Urinary bladder (tissue), 4 donors: ENCODE data around the gene SOD1. TPM values are rescaled to one million over a fixed set of nuclear protein-coding genes. Genes with fewer than 3 reads are reported as not detected.

Source experiments
- DNase-seq: peaks from one replicate; pipeline ENCODE4 v3.0.0-alpha.2; 2015; ENCODE audit errors: extremely low spot score
- H3K27ac ChIP-seq: one replicate; pipeline ENCODE4 v1.5.1; 2013; ENCODE audit warnings: low read depth, mild to moderate bottlenecking, moderate library complexity
- H3K36me3 ChIP-seq: one replicate; pipeline ENCODE4 v1.6.1; 2013; ENCODE audit warnings: mild to moderate bottlenecking, moderate library complexity; ENCODE audit not compliant: insufficient read depth
- H3K4me1 ChIP-seq: one replicate; pipeline ENCODE4 v1.6.1; 2013; ENCODE audit warnings: mild to moderate bottlenecking, moderate library complexity; ENCODE audit not compliant: insufficient read depth
- H3K4me3 ChIP-seq: one replicate; pipeline ENCODE4 v1.5.1; 2013; ENCODE audit warnings: low read depth, low read length
- WGBS: extraction: QIAGEN DNeasy Blood & Tissue Kit; methylation state at CpG from one replicate; pipeline ENCODE4 v1.1.7; 2013; 5-methylcytosine and 5-hydroxymethylcytosine counted together
- polyA plus RNA-seq: library from polyadenylated mRNA; stranded (reverse); fragments of 200-250 nt; gene quantifications from one replicate; pipeline ENCODE4 v1.2.3, GENCODE V29; 2013
- total RNA-seq: library from RNA; depleted of rRNA; stranded (reverse); fragments of >200 nt; gene quantifications from one replicate; pipeline ENCODE4 v1.2.3, GENCODE V29; 2014
- donor health status: healthy with polysubstance abuse.
- donor health status: healthy.

The SOD1 gene
- total and polyA plus RNA-seq, 2 donors, result 97.7 to 356 TPM

- Histone ChIP-seq H3K27ac (no peak overlapping the region), H3K4me1 (peaks cover 1% of the 10 kb centered on the region), H3K4me3 (no peak overlapping the region), H3K36me3 (peaks cover 7% of the 10 kb centered on the region)
- no peak for DNase-seq
Observed at GRCh38 chr21:31682620-31683019, 23.1 kb downstream of the SOD1 start.

DNA sequence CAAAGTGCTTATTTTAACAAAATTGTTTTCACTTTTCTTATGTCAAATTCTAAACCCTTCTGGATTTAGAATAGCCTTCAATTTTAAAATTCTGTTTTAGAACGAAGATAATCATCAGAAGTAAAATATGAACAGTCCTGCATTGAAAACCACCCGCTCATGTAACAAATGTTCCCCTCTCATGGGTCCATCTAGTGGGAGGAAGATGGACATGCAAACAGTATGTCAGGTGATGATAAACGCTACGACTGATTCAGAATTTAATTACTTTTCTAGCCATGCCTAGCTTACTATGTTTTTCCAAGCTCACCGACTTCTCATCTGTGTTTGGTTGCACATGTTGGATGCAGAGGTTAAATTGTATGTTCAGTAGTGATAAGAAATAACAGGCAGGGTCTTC is 23.5 kb downstream of the SOD1 start:
- DNase-seq, result no peak
- 88% methylated on average over 5 of the region's 5 CpGs for WGBS
- Histone ChIP-seq H3K4me3 (no peak overlapping the region), H3K4me1 (peaks cover 1% of the 10 kb centered on the region), H3K36me3 (peaks cover 7% of the 10 kb centered on the region), H3K27ac (no peak overlapping the region)

- no peak for DNase-seq
- Histone ChIP-seq H3K27ac (no peak overlapping the region), H3K36me3 (peaks cover 8% of the 10 kb centered on the region), H3K4me1 (peaks cover 1% of the 10 kb centered on the region), H3K4me3 (no peak overlapping the region)
- 94% methylated on average over 7 of the region's 7 CpGs for WGBS
Observed at GRCh38 chr21:31684918-31685317, 25.4 kb downstream of the SOD1 start.

DNA sequence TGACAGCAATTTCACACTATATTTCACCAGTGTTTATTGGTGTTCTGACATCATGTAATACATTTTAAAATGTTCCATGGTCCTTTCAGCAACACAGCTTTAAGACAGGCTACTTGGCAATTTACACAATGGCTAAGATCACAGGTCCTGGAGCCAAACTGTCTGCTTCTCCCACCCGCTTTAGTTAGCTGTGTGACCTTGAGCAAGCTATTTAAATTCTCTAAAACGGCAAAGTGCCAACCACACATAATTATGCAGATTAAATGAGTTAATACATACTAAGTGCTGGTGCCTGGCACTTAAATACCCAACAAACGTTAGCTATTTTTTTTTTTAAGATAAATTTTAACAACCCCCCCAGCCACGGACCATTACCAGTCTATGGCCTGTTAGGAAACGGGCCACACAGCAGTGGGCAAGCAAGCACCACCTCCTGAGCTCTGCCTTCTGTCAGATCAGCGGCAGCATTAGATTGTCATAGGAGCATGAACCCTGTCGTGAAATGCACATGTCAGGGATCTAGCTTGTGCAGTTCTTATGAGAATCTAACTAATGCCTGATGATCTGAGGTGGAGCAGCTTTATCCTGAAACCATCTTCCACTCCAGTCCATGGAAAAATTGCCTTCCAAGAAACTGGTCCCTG is 26.9 kb downstream of the SOD1 start:
- 84% methylated on average over 7 of the region's 7 CpGs for WGBS
- Histone ChIP-seq H3K4me1 (peaks cover 1% of the 10 kb centered on the region), H3K36me3 (peaks cover 8% of the 10 kb centered on the region), H3K27ac (no peak overlapping the region), H3K4me3 (no peak overlapping the region)
- no peak for DNase-seq

DNA sequence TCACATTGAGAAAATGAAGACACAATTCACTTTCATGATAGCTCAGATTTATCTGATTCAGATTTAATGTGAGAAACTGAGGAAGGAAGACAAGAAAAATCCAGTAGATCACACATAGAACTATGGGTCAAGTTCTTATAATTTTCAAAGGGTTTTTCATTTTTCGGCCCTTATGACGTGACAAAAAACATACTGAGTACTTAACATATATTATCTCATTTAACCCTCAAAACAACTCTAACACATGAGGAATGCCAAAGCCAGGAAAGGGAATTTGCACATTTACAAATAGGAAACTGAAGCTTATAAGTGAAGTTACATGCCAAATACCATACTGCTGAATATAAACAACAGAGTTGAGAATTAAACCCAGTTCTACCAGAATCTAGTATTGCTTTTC is 27.6 kb downstream of the SOD1 start:
- no peak overlapping the region for H3K4me3 ChIP-seq
- DNase-seq, result no peak
- peaks cover 1% of the 10 kb centered on the region for H3K4me1 ChIP-seq
- no peak overlapping the region for H3K27ac ChIP-seq
- 87% methylated on average over 2 of the region's 2 CpGs for whole genome bisulfite sequencing
- H3K36me3 ChIP-seq, result peaks cover 10% of the 10 kb centered on the region

GRCh38 chr21:31688603-31689368 is 29.3 kb downstream of the SOD1 start:
- no peak for DNase-seq
- H3K36me3 ChIP-seq, result peaks cover 12% of the 10 kb centered on the region
- WGBS, result 92% methylated on average over 5 of the region's 5 CpGs

GRCh38 chr21:31693222-31693621 is 33.7 kb downstream of the SOD1 start:
- Histone ChIP-seq H3K27ac (no peak overlapping the region), H3K4me1 (no peaks in the 10 kb centered on the region), H3K4me3 (no peak overlapping the region), H3K36me3 (peaks cover 16% of the 10 kb centered on the region)
- no peak for DNase-seq
- 97% methylated on average over 16 of the region's 16 CpGs for WGBS

More at GRCh38 chr21:31688603-31689368, 29.3 kb downstream of the SOD1 start:
- Histone ChIP-seq H3K4me1 (peaks cover 1% of the 10 kb centered on the region), H3K27ac (no peak overlapping the region), H3K4me3 (no peak overlapping the region)

- 92% methylated on average over 6 of the region's 6 CpGs for WGBS
- DNase-seq, result no peak
- Histone ChIP-seq H3K4me1 (no peaks in the 10 kb centered on the region), H3K4me3 (no peak overlapping the region), H3K36me3 (peaks cover 12% of the 10 kb centered on the region), H3K27ac (no peak overlapping the region)
Observed at GRCh38 chr21:31696424-31696823, 36.9 kb downstream of the SOD1 start.

- peaks cover 12% of the 10 kb centered on the region for H3K36me3 ChIP-seq
- DNase-seq, result no peak
- no peaks in the 10 kb centered on the region for H3K4me1 ChIP-seq
Observed at GRCh38 chr21:31698461-31698860, 39.0 kb downstream of the SOD1 start.

DNA sequence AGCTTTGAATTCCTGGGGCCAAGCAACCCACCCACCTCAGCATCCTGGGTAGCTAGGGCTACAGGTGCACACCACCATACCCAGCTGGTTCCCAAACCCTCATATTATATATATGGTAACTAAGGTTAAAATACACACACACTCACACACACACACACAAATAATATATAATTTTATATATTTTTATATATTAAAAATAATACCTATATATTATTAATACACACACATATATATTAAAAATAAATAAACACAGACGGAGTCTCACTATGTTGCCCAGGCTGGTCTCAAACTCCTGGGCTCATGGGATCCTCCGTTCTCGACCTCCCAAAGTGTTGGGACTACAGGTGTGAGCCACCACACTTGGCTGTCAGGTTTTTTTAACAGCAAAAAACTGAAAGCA is 40.5 kb downstream of the SOD1 start:
- no peak overlapping the region for H3K4me3 ChIP-seq
- peaks cover 8% of the 10 kb centered on the region for H3K36me3 ChIP-seq
- DNase-seq, result no peak
- H3K4me1 ChIP-seq, result no peaks in the 10 kb centered on the region
- no peak overlapping the region for H3K27ac ChIP-seq
- 95% methylated on average over 3 of the region's 3 CpGs for WGBS

More at GRCh38 chr21:31698461-31698860, 39.0 kb downstream of the SOD1 start:
- H3K4me3 ChIP-seq, result no peak overlapping the region
- H3K27ac ChIP-seq, result no peak overlapping the region

DNA sequence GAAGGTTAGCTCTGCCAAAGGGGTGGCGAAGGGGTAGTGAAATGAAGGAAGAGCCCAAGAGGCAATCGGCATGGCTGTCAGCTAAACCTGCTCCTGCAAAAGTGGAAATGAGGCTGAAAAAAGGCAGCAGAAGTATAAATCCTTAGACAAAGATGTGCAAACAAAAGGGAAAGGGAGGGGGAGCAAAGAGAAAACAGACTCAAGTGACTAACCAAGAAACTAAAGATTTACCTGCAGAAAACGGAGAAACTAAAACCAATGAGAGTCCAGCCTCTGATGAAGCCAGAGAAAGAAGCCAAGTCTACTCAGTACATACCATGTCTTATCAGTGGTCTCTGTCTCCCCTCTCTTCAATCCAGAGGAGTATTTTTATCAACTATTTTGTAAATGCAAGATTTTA is 47.1 kb downstream of the SOD1 start:
- DNase-seq, result no peak
- Histone ChIP-seq H3K4me3 (no peak overlapping the region), H3K27ac (no peak overlapping the region), H3K36me3 (peaks cover 3% of the 10 kb centered on the region), H3K4me1 (no peaks in the 10 kb centered on the region)
- WGBS, result 88% methylated on average over 3 of the region's 3 CpGs

DNA sequence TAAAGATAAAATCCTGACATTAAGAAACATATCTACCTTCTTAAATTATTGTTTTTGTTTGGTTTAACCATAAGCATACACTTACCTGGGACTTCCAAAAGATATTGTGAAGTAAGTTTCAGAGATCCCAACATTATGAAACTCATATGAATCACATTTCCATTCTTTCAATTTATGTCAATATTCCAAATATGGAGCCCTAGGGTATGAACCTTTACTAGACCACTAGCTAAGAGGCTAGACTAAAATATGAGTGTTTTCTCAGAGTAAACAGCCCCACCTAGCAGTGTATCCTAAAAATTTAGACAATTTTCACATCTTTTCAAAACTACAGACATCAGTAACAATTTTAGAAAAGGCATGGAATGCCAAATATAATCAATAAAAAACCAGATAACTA is 48.0 kb downstream of the SOD1 start:
- Histone ChIP-seq H3K4me1 (no peaks in the 10 kb centered on the region), H3K36me3 (no peaks in the 10 kb centered on the region), H3K27ac (no peak overlapping the region), H3K4me3 (no peak overlapping the region)
- DNase-seq, result no peak

DNA sequence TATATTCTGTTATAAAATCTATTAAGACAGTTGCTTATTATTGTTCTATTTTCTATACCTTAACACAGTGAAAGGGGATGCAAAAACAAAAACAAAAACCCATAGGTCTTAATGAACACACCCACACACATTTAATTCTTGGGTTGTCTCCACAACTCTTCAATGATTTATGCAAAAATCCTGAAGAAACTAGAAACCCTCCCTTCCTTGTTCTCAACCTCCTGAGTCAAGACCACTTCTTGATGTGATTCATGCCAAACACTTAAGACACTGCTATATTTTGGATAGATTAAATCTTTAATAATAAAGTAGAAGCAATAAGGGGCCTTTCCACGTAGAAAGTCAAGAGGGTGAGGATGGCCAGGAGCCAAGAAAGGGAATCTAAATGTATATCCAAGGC is 49.0 kb downstream of the SOD1 start:
- no peaks in the 10 kb centered on the region for H3K4me1 ChIP-seq
- 35% methylated on average over 1 of the region's 1 CpG for WGBS

GRCh38 chr21:31710586-31710985 is 51.1 kb downstream of the SOD1 start:
- 45% methylated on average over 1 of the region's 1 CpG for WGBS
- Histone ChIP-seq H3K4me3 (no peak overlapping the region), H3K27ac (no peak overlapping the region), H3K36me3 (no peaks in the 10 kb centered on the region), H3K4me1 (peaks cover 1% of the 10 kb centered on the region)
- no peak for DNase-seq

More for the DNA sequence above, 49.0 kb downstream of the SOD1 start:
- Histone ChIP-seq H3K4me3 (no peak overlapping the region), H3K36me3 (no peaks in the 10 kb centered on the region), H3K27ac (no peak overlapping the region)
- DNase-seq, result no peak
